Lower leg skin (tissue), 4 donors: ENCODE data around the gene PCK1. TPM values are rescaled to one million over a fixed set of nuclear protein-coding genes. Genes with fewer than 3 reads are reported as not detected.

Experiments used
- DNase-seq, 2 donors: peaks; one replicate each; pipeline ENCODE4 v3.0.0-alpha.2; 2019; ENCODE audit warnings: low spot score in 2 of 2
- H3K4me3 ChIP-seq: fragments of 200-600 bp; sonication (generic); 2 replicates; pipeline ENCODE4 v1.5.1; 2017; ENCODE audit warnings: mild to moderate bottlenecking, low read depth; ENCODE audit not compliant: poor library complexity, severe bottlenecking
- POLR2A ChIP-seq, 2 donors: fragments of 450-650 bp; IDR thresholded peaks; one replicate each; pipeline ENCODE4 v1.6.1; 2016 to 2017; ENCODE audit warnings: antibody characterized with exemption in 2 of 2, mild to moderate bottlenecking in 1 of 2, moderate library complexity in 1 of 2
- WGBS, 2 donors: methylation state at CpG; one replicate each; pipeline ENCODE4 v1.1.5; 2018; 5-methylcytosine and 5-hydroxymethylcytosine counted together
- intact Hi-C: fragments of 100-400 bp; cut with DNase I; formaldehyde crosslinking; loops from one replicate; pipeline ENCODE4 v1.15.0; 2023; ENCODE audit warnings: low total_unique reads
- total RNA-seq, 4 donors: library from RNA; depleted of rRNA; stranded (reverse); fragments of >200 nt; gene quantifications; one replicate each; pipeline ENCODE4 v1.1.0, GENCODE V29; 2016
- TF ChIP-seq, protein P1 (sequence below), 3 donors: fragments of 450-650 bp; IDR thresholded peaks; one replicate each; pipeline ENCODE4 v1.5.1; 2016; ENCODE audit warnings: antibody characterized with exemption in 3 of 3, mild to moderate bottlenecking in 3 of 3, moderate library complexity in 2 of 3

Gene PCK1
- total RNA-seq, 4 donors from 2014 or later: 0.12 to 11.6 (median 2.1) TPM

DNA sequence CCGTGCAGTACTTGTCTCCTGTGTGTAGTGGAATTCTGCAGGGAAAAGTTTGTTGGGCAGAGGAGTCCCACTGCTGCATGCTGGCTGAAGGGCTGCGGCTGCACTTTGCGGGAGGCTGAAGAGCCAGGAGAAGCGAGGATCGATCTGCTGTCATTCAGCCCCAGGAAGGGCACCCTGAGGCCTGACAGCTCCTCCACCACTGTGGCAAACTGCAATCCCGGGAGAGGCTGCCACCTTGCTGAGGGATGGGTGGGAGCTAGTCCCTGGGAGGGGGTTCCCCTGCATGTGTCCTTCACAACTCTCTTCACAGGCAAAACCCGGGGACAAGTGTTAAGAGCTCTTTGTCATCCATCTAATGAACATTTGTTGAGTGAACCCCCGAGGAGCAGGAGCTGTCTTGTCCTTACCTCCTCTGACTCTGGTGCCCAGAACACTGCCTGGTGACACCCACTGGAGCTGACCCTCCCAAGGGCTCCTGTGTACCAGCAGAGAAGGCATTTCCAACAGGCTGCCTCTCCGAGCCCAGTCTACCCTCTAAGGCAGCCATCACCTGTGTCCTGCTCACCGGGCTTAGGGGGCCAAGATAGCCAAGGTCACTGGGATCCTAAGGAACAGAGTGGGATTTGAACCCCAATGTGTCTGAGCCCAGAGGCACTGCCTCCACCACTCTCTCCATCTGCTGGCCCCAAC lies 17.7 kb downstream of the PCK1 start:
- 81 to 84% methylated on average over 9 to 10 of the region's 10 CpGs for WGBS, 2 donors
- H3K4me3 ChIP-seq: no peak overlapping the region
- no peak for DNase-seq
- intact Hi-C loops: no loop called here
- TF ChIP-seq, protein P1, sequence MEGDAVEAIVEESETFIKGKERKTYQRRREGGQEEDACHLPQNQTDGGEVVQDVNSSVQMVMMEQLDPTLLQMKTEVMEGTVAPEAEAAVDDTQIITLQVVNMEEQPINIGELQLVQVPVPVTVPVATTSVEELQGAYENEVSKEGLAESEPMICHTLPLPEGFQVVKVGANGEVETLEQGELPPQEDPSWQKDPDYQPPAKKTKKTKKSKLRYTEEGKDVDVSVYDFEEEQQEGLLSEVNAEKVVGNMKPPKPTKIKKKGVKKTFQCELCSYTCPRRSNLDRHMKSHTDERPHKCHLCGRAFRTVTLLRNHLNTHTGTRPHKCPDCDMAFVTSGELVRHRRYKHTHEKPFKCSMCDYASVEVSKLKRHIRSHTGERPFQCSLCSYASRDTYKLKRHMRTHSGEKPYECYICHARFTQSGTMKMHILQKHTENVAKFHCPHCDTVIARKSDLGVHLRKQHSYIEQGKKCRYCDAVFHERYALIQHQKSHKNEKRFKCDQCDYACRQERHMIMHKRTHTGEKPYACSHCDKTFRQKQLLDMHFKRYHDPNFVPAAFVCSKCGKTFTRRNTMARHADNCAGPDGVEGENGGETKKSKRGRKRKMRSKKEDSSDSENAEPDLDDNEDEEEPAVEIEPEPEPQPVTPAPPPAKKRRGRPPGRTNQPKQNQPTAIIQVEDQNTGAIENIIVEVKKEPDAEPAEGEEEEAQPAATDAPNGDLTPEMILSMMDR (IDR thresholded peaks at IDR 0.05): no peak
- no peak for TF ChIP-seq POLR2A (IDR thresholded peaks at IDR 0.05)

DNA sequence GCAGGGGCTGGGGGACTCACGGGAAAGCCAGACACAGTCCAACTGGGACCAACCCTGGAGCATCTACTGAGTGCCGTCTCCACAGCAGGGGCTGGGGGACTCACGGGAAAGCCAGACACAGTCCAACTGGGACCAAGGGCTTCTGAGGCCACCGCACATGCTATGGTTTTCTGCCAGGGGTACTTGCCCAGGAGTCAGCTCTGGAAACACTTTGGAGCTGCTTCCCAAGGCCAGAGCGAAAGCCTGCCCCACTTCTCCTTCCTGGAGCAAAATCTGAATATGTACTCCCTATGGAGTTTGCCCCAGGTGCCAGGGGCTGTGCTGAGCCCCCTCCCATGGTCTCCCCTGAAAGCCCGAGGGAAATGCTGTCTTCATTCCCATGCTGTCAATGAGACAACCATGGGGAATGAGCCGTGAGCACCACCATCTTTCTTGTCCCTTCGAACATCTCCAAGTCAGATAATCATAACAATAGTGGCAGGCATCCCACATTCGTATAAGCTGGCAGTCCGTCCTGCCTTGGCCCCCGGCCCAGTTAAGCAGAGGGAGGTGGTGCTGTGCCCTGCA lies 18.5 kb downstream of the PCK1 start:
- 47 to 56% methylated on average over 11 of the region's 11 CpGs for WGBS, 2 donors
- no peak for DNase-seq

DNA sequence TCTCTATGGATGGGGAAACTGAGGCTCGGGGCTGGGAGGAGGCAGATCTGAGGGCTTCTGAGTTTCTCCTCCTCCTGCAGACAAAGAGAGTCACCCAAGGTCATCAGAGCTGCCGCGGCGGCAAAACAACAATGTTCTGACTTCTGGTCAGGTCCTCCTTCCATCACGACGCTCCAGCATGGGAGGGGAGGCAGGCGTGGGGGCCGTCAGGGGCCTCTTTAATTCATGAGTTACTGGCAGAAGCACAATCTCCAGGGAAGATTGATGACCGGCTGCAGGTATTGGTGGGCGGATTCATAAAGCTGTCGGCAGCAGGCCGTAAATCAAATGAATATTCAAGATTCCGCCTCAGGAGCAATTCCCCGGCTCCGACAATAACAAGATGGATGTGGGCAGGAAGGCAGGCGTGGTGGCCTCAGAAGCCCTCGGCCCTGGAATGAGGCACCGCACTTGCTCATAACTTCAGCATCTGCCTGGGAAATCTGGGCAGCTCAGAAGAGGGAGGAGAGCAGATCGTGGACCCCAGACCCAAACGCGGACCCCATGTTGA lies 19.1 kb downstream of the PCK1 start:
- intact Hi-C loops: no loop called here
- DNase-seq: no peak
- TF ChIP-seq, protein P1 (IDR thresholded peaks at IDR 0.05): no peak
- no peak for TF ChIP-seq POLR2A (IDR thresholded peaks at IDR 0.05)
- 15% methylated on average over 21 of the region's 21 CpGs for WGBS, 2 donors
- H3K4me3 ChIP-seq: no peak overlapping the region

More for the DNA sequence above, 18.5 kb downstream of the PCK1 start:
- H3K4me3 ChIP-seq: no peak overlapping the region
- intact Hi-C loops: no loop called here
- TF ChIP-seq, protein P1 (IDR thresholded peaks at IDR 0.05): no peak
- TF ChIP-seq POLR2A (IDR thresholded peaks at IDR 0.05): no peak

DNA sequence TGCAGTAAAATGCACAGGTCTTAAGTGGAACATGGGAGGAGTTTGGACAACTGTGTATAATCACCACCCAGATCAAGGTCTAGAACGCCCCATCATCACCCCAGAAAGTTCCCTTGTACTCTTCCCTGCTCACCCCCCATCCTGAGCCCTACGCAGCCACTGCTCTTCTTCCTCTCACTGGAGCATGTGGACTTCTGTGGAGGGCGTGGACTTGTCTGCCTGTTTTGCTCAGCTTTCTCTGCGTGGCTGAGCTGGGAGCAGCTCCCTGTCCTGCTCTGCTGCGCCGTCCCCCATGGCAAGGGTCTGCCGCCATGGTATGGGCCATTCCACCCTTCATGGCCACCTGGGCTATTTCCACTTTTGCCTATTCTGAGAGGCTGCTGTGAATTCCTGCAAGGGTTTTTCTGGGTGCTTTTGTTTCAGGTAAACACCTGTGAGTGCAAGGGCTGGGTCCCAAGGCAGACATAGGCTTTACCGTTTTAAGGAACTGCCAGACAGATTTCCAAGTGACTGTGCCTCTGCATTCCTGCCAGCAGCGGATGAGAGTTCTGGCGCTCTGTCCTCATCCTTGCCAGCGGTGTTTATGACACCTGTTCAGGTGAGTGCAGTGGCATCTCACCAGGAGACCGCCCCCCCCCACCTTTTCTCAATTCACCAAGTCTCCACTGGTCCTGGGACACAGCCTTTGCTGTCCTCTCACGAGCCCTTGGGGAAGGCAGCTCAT lies 19.7 kb downstream of the PCK1 start:
- intact Hi-C loops: no loop called here
- 49 to 56% methylated on average over 13 of the region's 13 CpGs for WGBS, 2 donors
- H3K4me3 ChIP-seq: no peak overlapping the region
- TF ChIP-seq POLR2A (IDR thresholded peaks at IDR 0.05): no peak
- TF ChIP-seq, protein P1 (IDR thresholded peaks at IDR 0.05): no peak
- no peak for DNase-seq

DNA sequence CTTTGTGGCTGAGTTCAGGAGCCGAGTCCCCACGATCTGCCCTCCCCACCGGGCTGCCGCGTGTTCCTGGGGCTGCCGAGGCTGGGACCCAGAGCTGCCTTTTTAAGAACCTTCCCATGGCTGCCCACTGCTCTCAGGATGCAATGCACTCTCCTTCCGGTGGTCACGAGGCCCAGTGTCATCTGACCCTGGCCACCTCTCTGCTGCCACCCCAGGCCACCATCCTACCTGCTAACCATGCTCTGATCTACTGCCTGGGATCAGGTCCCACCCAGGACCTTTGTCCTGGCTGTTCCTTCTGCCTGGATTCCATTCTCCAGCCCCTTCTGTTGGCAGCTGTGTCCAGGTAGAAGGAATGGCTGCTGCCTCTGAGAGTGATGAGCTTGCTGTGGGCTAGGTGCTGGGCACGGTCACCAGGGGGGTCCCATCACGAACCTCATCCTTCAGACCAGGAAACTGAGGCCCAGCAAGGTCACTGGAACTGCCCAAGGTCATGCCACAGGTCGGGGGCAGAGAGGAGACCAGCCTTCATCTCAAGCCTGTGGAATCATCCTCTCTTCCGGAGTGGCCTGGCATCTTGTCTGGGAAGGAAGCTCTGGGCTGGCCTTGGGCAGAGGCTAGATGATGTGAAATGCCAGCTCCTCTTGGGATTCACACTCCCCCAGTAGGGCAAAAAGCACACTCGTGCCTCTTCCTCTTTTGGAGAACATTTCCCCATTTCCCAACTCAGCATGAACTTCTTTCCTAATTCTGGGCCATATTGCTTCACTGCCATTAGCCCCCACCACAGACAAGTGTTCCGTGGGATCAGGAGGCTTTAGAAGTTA lies 20.5 kb downstream of the PCK1 start:
- H3K4me3 ChIP-seq: no peak overlapping the region
- WGBS, 2 donors: 64 to 67% methylated on average over 11 to 13 of the region's 14 CpGs
- intact Hi-C loops: no loop called here
- DNase-seq: no peak
- TF ChIP-seq, protein P1 (IDR thresholded peaks at IDR 0.05): no peak
- no peak for TF ChIP-seq POLR2A (IDR thresholded peaks at IDR 0.05)
